Neural cell (in vitro differentiated cells): ENCODE results near the gene DOCK4. TPM values are rescaled to one million over a fixed set of nuclear protein-coding genes. Genes with fewer than 3 reads are reported as not detected.

Experiments
- H2AFZ ChIP-seq: fragments of 200-600, 300-800 bp; sonication (generic), shearing (Covaris generic); 2 replicates; pipeline ENCODE4 v1.6.0; 2014; ENCODE audit warnings: low read depth, mild to moderate bottlenecking, antibody characterized with exemption, low read length, moderate library complexity
- H3F3A ChIP-seq: fragments of 200-600 bp; shearing (Covaris generic); 2 replicates; pipeline ENCODE4 v1.6.1; 2016; ENCODE audit warnings: mild to moderate bottlenecking, moderate library complexity, mixed read lengths, antibody characterized with exemption, low read length; ENCODE audit not compliant: insufficient read depth, poor library complexity, severe bottlenecking
- H3K27ac ChIP-seq: fragments of 200-600, 300-800 bp; sonication (generic), shearing (Covaris generic); 2 replicates; pipeline ENCODE4 v1.5.1; 2014; ENCODE audit warnings: mild to moderate bottlenecking, low read length, moderate library complexity
- H3K27me3 ChIP-seq: fragments of 300-800, 200-600 bp; sonication (generic), shearing (Covaris generic); 2 replicates; pipeline ENCODE4 v1.6.0; 2014; ENCODE audit warnings: mild to moderate bottlenecking, low read depth, low read length, moderate library complexity; ENCODE audit not compliant: insufficient read depth
- H3K36me3 ChIP-seq: fragments of 300-800, 200-600 bp; sonication (generic), shearing (Covaris generic); 2 replicates; pipeline ENCODE4 v1.5.1; 2014; ENCODE audit warnings: mild to moderate bottlenecking, antibody characterized with exemption, low read length, moderate library complexity; ENCODE audit not compliant: insufficient read depth
- H3K4me2 ChIP-seq: fragments of 300-800, 200-600 bp; sonication (generic), shearing (Covaris generic); 2 replicates; pipeline ENCODE4 v1.6.0; 2014; ENCODE audit warnings: mild to moderate bottlenecking, low read length
- H3K4me3 ChIP-seq: fragments of 300-800, 200-600 bp; sonication (generic), shearing (Covaris generic); 2 replicates; pipeline ENCODE4 v1.5.1; 2014; ENCODE audit warnings: mild to moderate bottlenecking, low read length, moderate library complexity
- H3K79me2 ChIP-seq: fragments of 200-600 bp; shearing (Covaris generic); replicated peaks from 2 replicates; pipeline ENCODE4 v1.6.0; 2014; ENCODE audit warnings: mild to moderate bottlenecking, low read length, moderate library complexity; ENCODE audit not compliant: insufficient read depth
- H3K9ac ChIP-seq: fragments of 300-800, 200-600 bp; sonication (generic), shearing (Covaris generic); 2 replicates; pipeline ENCODE4 v1.6.1; 2016; ENCODE audit warnings: mild to moderate bottlenecking, low read length, mixed read lengths
- H3K9me2 ChIP-seq: fragments of 200-600 bp; shearing (Covaris generic); 2 replicates; pipeline ENCODE4 v1.6.1; 2016; ENCODE audit warnings: mild to moderate bottlenecking, low read length, mixed read lengths; ENCODE audit not compliant: insufficient read depth
- H3K9me3 ChIP-seq: fragments of 200-600, 300-800 bp; sonication (generic), shearing (Covaris generic); 2 replicates; pipeline ENCODE4 v1.6.1; 2016; ENCODE audit warnings: mild to moderate bottlenecking, mixed run types, low read length, moderate library complexity, mixed read lengths
- H4K20me1 ChIP-seq: fragments of 200-600 bp; shearing (Covaris generic); 2 replicates; pipeline ENCODE4 v1.6.1; 2016; ENCODE audit warnings: mild to moderate bottlenecking, mixed run types; ENCODE audit not compliant: insufficient read depth
- EP300 ChIP-seq: fragments of 450-650 bp; conservative IDR thresholded peaks from 2 replicates; pipeline ENCODE4 v1.6.1; 2014; ENCODE audit warnings: antibody characterized with exemption, mild to moderate bottlenecking, moderate library complexity; ENCODE audit not compliant: poor library complexity, severe bottlenecking
- EZH2 ChIP-seq: fragments of 200-600, 300-800 bp; shearing (Covaris generic), sonication (generic); IDR thresholded peaks from 2 replicates; pipeline ENCODE4 v1.6.1; 2014; ENCODE audit warnings: antibody characterized with exemption, low read length, borderline replicate concordance, mild to moderate bottlenecking; ENCODE audit not compliant: insufficient read depth, poor library complexity, severe bottlenecking
- MXI1 ChIP-seq: fragments of 450-650 bp; conservative IDR thresholded peaks from 2 replicates; pipeline ENCODE4 v1.6.1; 2014; ENCODE audit warnings: antibody characterized with exemption, mild to moderate bottlenecking; ENCODE audit not compliant: poor library complexity, severe bottlenecking
- POLR2AphosphoS5 ChIP-seq: IDR thresholded peaks from 2 replicates; pipeline ENCODE4 v1.6.1; 2012
- RAD21 ChIP-seq: fragments of 450-650 bp; conservative IDR thresholded peaks from 2 replicates; pipeline ENCODE4 v1.6.1; 2014; ENCODE audit warnings: antibody characterized with exemption, mild to moderate bottlenecking, moderate library complexity
- SMC3 ChIP-seq: fragments of 450-650 bp; conservative IDR thresholded peaks from 2 replicates; pipeline ENCODE4 v1.6.1; 2014; ENCODE audit warnings: antibody characterized with exemption, mild to moderate bottlenecking, moderate library complexity; ENCODE audit not compliant: poor library complexity
- TAF1 ChIP-seq: IDR thresholded peaks from 2 replicates; pipeline ENCODE4 v1.6.1; 2012; ENCODE audit warnings: low read depth
- polyA plus RNA-seq: library from polyadenylated mRNA; depleted of rRNA; stranded (reverse); fragments of >200 nt; gene quantifications from 2 replicates; pipeline ENCODE4 v1.2.3, GENCODE V29; 2014
- TF ChIP-seq, protein P1 (sequence below): fragments of 450-650 bp; IDR thresholded peaks from 2 replicates; pipeline ENCODE4 v1.5.1; 2014; ENCODE audit warnings: antibody characterized with exemption, mild to moderate bottlenecking, moderate library complexity; ENCODE audit not compliant: poor library complexity, severe bottlenecking
- TF ChIP-seq, protein P2 (sequence below): IDR thresholded peaks from 2 replicates; pipeline ENCODE4 v1.6.1; 2012; ENCODE audit warnings: borderline replicate concordance

Gene DOCK4
- polyA plus RNA-seq, 1 donor from 2014 or later: 28.1 TPM

DNA sequence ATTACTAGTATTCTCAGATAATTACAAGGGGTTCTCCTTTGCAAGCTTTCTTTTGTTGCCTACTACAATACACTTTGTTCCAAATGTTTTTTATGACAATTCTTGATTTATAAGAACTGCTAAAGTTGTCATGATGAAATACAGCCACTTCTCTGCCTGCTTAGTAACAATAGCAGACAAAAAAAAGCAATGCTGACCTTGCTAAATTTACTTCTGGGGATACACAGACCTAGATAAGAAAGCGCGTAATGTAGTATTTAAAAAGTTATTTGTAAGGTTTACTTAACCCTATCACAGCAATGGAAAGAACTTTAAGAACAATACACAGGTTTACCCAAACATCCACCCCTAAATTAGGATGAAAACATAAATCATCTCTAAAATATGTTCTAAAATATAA, 311.1 kb downstream of the DOCK4 start:
- no peaks in the 10 kb centered on the region for H3K9me3 ChIP-seq
- no peaks in the 10 kb centered on the region for H4K20me1 ChIP-seq
- H3K4me2 ChIP-seq: no peak overlapping the region
- no peak overlapping the region for H3K4me3 ChIP-seq
- H3K27me3 ChIP-seq: no peaks in the 10 kb centered on the region
- H3F3A ChIP-seq: no peaks in the 10 kb centered on the region
- H3K79me2 ChIP-seq: no peaks in the 10 kb centered on the region
- no peak overlapping the region for H2AFZ ChIP-seq
- no peak overlapping the region for H3K27ac ChIP-seq
- TF ChIP-seq, protein P1, sequence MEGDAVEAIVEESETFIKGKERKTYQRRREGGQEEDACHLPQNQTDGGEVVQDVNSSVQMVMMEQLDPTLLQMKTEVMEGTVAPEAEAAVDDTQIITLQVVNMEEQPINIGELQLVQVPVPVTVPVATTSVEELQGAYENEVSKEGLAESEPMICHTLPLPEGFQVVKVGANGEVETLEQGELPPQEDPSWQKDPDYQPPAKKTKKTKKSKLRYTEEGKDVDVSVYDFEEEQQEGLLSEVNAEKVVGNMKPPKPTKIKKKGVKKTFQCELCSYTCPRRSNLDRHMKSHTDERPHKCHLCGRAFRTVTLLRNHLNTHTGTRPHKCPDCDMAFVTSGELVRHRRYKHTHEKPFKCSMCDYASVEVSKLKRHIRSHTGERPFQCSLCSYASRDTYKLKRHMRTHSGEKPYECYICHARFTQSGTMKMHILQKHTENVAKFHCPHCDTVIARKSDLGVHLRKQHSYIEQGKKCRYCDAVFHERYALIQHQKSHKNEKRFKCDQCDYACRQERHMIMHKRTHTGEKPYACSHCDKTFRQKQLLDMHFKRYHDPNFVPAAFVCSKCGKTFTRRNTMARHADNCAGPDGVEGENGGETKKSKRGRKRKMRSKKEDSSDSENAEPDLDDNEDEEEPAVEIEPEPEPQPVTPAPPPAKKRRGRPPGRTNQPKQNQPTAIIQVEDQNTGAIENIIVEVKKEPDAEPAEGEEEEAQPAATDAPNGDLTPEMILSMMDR: no peak
- no peak for TF ChIP-seq EZH2
- no peak for TF ChIP-seq POLR2AphosphoS5
- no peak for TF ChIP-seq RAD21
- no peak for TF ChIP-seq MXI1
- no peak for TF ChIP-seq TAF1
- H3K36me3 ChIP-seq: peaks cover 1% of the 10 kb centered on the region
- H3K9ac ChIP-seq: no peak overlapping the region
- no peaks in the 10 kb centered on the region for H3K9me2 ChIP-seq

GRCh38 chr7:111894518-111894917, 311.7 kb downstream of the DOCK4 start:
- TF ChIP-seq POLR2AphosphoS5 (no peak), EZH2 (no peak), EP300 (no peak), TAF1 (no peak), RAD21 (no peak), SMC3 (no peak)
- TF ChIP-seq, protein P2, sequence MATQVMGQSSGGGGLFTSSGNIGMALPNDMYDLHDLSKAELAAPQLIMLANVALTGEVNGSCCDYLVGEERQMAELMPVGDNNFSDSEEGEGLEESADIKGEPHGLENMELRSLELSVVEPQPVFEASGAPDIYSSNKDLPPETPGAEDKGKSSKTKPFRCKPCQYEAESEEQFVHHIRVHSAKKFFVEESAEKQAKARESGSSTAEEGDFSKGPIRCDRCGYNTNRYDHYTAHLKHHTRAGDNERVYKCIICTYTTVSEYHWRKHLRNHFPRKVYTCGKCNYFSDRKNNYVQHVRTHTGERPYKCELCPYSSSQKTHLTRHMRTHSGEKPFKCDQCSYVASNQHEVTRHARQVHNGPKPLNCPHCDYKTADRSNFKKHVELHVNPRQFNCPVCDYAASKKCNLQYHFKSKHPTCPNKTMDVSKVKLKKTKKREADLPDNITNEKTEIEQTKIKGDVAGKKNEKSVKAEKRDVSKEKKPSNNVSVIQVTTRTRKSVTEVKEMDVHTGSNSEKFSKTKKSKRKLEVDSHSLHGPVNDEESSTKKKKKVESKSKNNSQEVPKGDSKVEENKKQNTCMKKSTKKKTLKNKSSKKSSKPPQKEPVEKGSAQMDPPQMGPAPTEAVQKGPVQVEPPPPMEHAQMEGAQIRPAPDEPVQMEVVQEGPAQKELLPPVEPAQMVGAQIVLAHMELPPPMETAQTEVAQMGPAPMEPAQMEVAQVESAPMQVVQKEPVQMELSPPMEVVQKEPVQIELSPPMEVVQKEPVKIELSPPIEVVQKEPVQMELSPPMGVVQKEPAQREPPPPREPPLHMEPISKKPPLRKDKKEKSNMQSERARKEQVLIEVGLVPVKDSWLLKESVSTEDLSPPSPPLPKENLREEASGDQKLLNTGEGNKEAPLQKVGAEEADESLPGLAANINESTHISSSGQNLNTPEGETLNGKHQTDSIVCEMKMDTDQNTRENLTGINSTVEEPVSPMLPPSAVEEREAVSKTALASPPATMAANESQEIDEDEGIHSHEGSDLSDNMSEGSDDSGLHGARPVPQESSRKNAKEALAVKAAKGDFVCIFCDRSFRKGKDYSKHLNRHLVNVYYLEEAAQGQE: no peak
- TF ChIP-seq, protein P1: no peak
- Histone ChIP-seq H3K4me2 (no peak overlapping the region), H3K9me3 (no peaks in the 10 kb centered on the region), H3K9me2 (no peaks in the 10 kb centered on the region), H3K36me3 (no peaks in the 10 kb centered on the region), H3K79me2 (no peaks in the 10 kb centered on the region), H3K27me3 (no peaks in the 10 kb centered on the region), H3K27ac (no peak overlapping the region), H3F3A (no peaks in the 10 kb centered on the region), H3K9ac (no peak overlapping the region), H2AFZ (no peak overlapping the region), H3K4me3 (no peak overlapping the region), H4K20me1 (no peaks in the 10 kb centered on the region)
